Endometrium (tissue), 2 donors: Measurements from ENCODE around the gene GABRA4.

Experiments
- FAIRE-seq: peaks from 2 replicates; lab custom pipeline; 2012; peaks lifted over from hg19 to GRCh38; lab: Jason Lieb, UNC
- donor health status: control.
- donor health status: control.

The GABRA4 gene

GRCh38 chr4:46927201-46927600 lies 66.2 kb downstream of the GABRA4 start:
- FAIRE-seq = no peak

GRCh38 chr4:46924789-46925529 lies 68.4 kb downstream of the GABRA4 start:
- FAIRE-seq = no peak

DNA sequence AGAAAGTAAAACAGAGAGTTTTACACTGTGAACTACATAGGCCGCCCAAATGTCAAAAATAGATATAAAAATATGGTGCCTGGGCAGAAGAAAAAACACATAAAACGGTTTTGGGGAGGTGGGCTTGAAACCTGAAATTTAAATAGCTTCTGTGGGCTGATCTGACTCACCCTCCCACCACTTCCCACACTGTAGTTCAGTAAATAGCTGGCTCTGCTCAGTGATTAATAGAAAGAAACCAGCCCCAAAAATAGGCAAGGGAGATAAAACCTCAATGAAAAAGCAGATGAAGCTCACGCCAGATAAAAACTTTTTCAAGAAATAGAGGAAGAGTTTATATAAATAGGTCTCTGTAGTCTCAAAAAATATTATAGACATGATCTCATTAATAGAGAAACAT lies 71.2 kb downstream of the GABRA4 start:
- FAIRE-seq = no peak

DNA sequence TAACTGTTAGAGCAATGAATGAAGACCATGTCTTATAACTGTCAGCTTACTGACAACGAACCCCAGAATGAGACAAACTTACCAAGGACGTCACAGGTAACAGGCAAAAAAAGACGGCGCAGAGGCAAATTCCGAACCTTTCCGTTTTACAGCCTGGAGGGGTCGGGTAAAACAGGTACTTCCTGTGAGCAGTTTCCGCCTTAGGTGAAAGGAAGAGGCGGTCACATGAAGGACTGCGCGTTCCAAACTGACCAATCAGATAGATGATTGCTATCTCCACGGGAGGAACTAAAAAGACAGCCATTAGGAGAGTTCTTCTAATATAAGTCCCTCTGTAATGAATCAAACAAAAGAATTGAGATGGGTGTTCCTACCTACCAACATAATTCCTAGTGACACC lies 84.3 kb downstream of the GABRA4 start, which contains the start of gene COX7B2:
TSS of gene COX7B2 (minus strand) at position 168 of the 400 bp plus-strand sequence. CDS start 174,053 bp downstream, outside the sequence.
- FAIRE-seq = no peak

- FAIRE-seq = no peak
Observed at GRCh38 chr4:46908148-46908547, 85.2 kb downstream of the GABRA4 start.

GRCh38 chr4:46900082-46900481 lies 93.3 kb downstream of the GABRA4 start:
- no peak for FAIRE-seq

DNA sequence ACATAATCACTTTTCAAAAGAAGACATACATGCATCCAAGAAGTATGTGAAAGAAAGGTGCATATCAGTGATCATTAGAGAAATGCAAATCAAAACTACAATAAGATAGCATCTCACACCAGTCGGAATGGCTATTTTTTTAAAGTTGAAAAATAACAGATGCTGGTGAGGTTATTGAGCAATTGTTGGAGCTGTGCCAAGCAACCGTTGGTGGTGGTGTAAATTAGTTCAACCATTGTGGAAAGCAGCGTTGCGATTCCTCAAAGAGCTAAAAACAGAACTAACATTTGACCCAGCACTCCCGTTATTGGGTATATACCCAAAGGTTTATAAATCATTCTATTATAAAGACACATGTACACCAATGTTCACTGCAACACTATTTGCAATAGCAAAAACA lies 98.6 kb downstream of the GABRA4 start:
- FAIRE-seq = no peak

- FAIRE-seq = no peak
Observed at GRCh38 chr4:46890056-46890455, 103.3 kb downstream of the GABRA4 start.

DNA sequence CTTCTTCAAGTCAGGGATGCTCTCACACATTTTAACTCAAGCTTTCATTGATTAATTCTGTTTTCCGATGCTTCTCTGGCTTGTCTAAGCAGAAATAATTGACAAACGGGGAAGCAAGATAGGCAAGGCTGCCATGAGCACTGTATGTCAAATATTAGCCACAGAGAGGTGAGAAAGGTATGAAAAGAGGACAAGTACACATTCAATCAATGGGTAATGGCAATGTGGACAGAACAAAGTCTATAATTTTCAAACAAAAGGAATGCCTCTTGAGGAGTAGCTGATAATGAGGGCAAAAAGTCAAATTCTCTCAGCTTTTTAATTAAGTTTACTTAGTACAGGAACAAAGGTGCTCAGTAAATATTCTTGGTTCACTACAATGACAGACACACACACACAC lies 104.0 kb downstream of the GABRA4 start:
- FAIRE-seq = no peak

DNA sequence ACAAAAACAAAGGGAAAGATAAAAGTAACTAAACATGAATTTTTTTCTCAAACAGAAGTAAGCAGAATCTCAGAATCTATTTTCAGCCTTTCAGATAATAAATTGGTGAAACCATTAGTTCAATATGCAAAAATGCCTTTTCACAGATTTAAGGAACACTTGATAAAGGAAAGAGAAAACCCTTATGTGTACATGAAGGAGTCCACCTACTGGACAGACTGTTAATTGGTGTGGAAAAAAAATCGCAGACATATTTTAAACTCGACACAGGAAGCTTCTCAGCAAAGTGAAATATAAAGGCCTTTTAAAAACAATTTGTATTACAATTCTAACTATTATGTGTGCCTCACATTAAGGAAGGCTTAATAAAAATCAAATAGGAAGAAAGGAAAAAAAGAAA lies 106.7 kb downstream of the GABRA4 start:
- no peak for FAIRE-seq

- FAIRE-seq = no peak
Observed at GRCh38 chr4:46878641-46879040, 114.7 kb downstream of the GABRA4 start.

GRCh38 chr4:46874811-46875210 lies 118.6 kb downstream of the GABRA4 start:
- FAIRE-seq = no peak

DNA sequence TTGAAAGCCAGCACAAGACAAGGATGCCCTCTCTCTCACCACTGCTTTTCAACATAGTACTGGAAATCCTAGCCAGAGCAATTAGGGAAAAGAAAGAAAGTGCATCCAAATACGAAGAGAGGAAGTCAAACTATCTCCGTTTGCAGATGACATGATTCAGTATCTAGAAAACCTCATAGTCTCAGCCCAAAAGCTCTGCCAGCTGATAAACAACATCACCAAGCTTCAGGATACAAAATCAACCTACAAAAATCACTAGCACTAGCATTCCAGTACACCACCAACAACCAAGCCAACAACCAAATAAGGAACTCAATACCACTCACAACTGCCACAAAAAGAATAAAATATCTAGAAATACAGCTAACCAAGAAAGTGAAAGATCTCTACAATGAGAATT lies 123.0 kb downstream of the GABRA4 start:
- FAIRE-seq = no peak
